Suprapubic skin (tissue), 4 donors: ENCODE measurements around the gene ST6GALNAC6. TPM values are rescaled to one million over a fixed set of nuclear protein-coding genes. Genes with fewer than 3 reads are reported as not detected.

Experiments used
- DNase-seq, 2 donors: peaks; one replicate each; pipeline ENCODE4 v3.0.0-alpha.2; 2019; ENCODE audit warnings: low spot score in 2 of 2
- H3K27ac ChIP-seq: fragments of 200-600 bp; sonication (generic); one replicate; pipeline ENCODE4 v1.5.1; 2019
- H3K27me3 ChIP-seq: fragments of 200-600 bp; sonication (generic); one replicate; pipeline ENCODE4 v1.5.1; 2019
- H3K36me3 ChIP-seq: fragments of 200-600 bp; sonication (generic); one replicate; pipeline ENCODE4 v1.5.1; 2019
- H3K4me1 ChIP-seq: fragments of 200-600 bp; sonication (generic); one replicate; pipeline ENCODE4 v1.5.1; 2019
- H3K4me3 ChIP-seq: fragments of 200-600 bp; sonication (generic); one replicate; pipeline ENCODE4 v1.5.1; 2019; ENCODE audit warnings: mild to moderate bottlenecking
- H3K9me3 ChIP-seq: fragments of 200-600 bp; sonication (generic); one replicate; pipeline ENCODE4 v1.5.1; 2019
- EP300 ChIP-seq: sonication (generic); formaldehyde crosslinking; IDR thresholded peaks from one replicate; pipeline ENCODE4 v1.6.1; 2017; ENCODE audit warnings: antibody characterized with exemption
- POLR2A ChIP-seq, 2 donors: fragments of 450-650 bp; IDR thresholded peaks; one replicate each; pipeline ENCODE4 v1.6.1; 2017; ENCODE audit warnings: antibody characterized with exemption in 2 of 2, mild to moderate bottlenecking in 2 of 2, moderate library complexity in 2 of 2
- POLR2AphosphoS5 ChIP-seq, 3 donors: sonication (generic); formaldehyde crosslinking; IDR thresholded peaks; one replicate each; pipeline ENCODE4 v1.6.1; 2017; ENCODE audit warnings: antibody characterized with exemption in 3 of 3
- WGBS: methylation state at CpG from one replicate; pipeline ENCODE4 v1.1.5; 2018; 5-methylcytosine and 5-hydroxymethylcytosine counted together
- total RNA-seq, 4 donors: library from RNA; depleted of rRNA; stranded (reverse); fragments of >200 nt; gene quantifications; one replicate each; pipeline ENCODE4 v1.1.0, GENCODE V29; 2016
- TF ChIP-seq, protein P1 (sequence below), 2 donors: fragments of 200-600 bp in 1 of 2; fragments of 450-650 bp in 1 of 2; sonication (generic) in 1 of 2; IDR thresholded peaks; one replicate each; pipeline ENCODE4 v1.5.1; 2016 to 2019; ENCODE audit warnings: antibody characterized with exemption in 2 of 2, mild to moderate bottlenecking in 1 of 2, moderate library complexity in 1 of 2

The ST6GALNAC6 gene
- total RNA-seq, 4 donors from 2014 or later: 41.6 to 50.5 (median 47.0) TPM

DNA sequence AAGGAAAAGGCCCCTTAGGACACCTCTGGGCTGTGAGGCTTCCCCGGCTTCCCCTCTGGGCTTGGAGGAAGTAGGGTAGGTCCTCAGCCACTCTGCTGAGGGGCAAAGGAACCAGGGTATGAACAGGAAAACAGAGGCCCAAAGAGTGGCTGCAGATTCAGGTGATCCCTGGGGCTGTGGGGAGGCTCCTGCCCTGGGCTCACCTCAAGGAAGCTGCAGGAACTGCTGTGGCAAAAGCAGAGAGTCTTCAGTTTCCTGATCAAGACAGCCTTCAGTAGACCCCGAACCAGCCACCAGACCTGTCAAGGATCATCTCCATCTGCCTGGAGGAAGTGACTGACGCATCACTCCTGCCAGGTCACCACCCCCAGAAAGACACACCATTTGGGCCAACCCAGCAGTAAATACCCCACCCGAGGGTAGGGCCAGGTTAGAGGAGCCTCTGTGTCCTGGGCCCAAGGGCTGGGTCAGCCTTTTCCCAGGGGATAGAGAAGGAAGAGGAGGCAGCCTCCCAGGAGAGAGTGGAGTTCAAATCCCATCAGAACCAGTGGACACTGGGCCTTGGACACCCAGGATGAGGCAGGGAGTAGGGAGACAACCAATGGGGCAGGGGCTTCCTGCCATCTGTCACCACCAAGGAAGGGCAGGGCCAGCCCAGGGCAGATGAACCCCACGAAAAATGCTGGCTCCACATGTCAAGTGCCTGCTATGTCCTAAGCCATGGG, 5.8 kb upstream of the ST6GALNAC6 start:
- Histone ChIP-seq H3K36me3 (peaks cover 3% of the 10 kb centered on the region), H3K9me3 (no peaks in the 10 kb centered on the region), H3K4me3 (peak overlapping the region; percentile 19), H3K4me1 (peaks cover 45% of the 10 kb centered on the region), H3K27ac (peak overlapping the region; percentile 81), H3K27me3 (no peaks in the 10 kb centered on the region)
- no peak for DNase-seq
- 48% methylated on average over 5 of the region's 5 CpGs for WGBS
- TF ChIP-seq POLR2A (IDR thresholded peaks at IDR 0.05) (no peak), EP300 (no peak), POLR2AphosphoS5 (IDR thresholded peaks at IDR 0.05) (no peak)
- TF ChIP-seq, protein P1, sequence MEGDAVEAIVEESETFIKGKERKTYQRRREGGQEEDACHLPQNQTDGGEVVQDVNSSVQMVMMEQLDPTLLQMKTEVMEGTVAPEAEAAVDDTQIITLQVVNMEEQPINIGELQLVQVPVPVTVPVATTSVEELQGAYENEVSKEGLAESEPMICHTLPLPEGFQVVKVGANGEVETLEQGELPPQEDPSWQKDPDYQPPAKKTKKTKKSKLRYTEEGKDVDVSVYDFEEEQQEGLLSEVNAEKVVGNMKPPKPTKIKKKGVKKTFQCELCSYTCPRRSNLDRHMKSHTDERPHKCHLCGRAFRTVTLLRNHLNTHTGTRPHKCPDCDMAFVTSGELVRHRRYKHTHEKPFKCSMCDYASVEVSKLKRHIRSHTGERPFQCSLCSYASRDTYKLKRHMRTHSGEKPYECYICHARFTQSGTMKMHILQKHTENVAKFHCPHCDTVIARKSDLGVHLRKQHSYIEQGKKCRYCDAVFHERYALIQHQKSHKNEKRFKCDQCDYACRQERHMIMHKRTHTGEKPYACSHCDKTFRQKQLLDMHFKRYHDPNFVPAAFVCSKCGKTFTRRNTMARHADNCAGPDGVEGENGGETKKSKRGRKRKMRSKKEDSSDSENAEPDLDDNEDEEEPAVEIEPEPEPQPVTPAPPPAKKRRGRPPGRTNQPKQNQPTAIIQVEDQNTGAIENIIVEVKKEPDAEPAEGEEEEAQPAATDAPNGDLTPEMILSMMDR (IDR thresholded peaks at IDR 0.05): peak in 1 of 2 donors; percentile 5

DNA sequence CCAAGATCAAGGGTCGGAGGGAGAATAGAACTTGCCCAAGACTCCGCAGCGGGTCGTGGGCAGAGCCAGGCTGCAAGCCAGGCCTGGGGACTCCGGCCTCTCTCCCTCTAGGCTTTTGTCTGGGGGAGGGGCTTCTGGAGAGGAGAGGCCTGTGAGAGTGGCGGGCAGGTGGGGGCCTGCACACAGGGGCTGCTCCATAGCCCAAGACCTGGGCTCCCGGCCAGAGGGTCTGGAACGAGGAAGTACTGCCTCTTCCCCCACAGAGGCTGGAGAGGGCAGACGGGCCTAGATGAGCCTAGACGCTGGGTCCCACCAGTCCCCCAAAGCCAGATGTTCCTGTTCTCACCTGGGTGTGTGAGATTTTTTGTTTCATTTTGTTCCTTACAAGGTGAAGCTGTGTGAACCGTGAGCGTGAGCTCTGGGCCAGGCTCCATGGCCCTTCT, 5.2 kb upstream of the ST6GALNAC6 start:
- Histone ChIP-seq H3K27me3 (no peaks in the 10 kb centered on the region), H3K4me1 (peaks cover 51% of the 10 kb centered on the region), H3K36me3 (no peaks in the 10 kb centered on the region), H3K27ac (peak overlapping the region; percentile 81), H3K4me3 (peak overlapping the region; percentile 19), H3K9me3 (no peaks in the 10 kb centered on the region)
- TF ChIP-seq POLR2AphosphoS5 (IDR thresholded peaks at IDR 0.05): no peak
- no peak for TF ChIP-seq POLR2A (IDR thresholded peaks at IDR 0.05)
- peak in 1 of 2 donors; percentile 67 for DNase-seq
- 35% methylated on average over 8 of the region's 12 CpGs for WGBS

DNA sequence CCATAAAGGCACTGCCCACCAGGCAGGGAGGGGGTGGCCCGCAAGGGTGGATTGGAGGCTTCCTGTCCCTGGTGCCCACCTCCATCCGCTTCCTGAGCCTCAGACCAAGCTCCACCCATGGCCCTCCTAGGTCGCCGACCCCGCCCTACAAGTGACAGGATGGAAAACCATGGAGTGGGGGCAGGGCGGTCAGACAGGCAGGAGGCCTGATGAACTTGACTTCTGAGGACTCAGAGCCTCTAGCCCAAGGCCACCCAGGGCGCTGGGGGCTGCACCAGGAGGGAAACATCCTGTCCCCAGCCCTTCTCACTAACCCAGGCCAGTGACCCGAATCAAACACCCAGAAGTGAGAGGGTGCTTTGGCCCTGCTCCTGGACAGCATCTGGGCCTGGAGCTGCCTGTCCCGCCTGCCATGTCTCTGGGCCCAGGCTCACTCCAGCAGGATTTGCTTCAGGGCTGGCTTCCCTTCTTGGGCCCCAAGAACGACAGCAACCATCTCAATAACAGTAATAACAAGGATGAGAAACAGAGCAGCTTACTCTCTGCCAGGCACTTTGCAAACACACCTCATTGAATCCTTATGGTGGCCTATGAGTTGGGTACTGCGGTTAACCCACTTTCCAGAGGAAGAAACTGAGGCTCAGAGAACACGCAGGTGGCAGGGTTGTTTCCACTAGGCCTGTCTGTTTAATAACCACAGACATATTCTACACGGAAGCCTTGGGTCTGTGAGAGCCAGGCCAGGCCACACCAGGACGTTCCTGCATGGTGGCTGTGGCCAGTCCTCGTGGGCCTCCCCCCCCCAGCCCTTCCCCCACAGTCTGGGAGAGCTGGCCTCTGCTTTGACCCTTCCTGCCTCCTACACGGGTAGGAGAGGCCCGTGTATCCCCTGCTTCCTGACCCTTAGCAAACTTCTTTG, 4.4 kb upstream of the ST6GALNAC6 start:
- H3K9me3 ChIP-seq: no peaks in the 10 kb centered on the region
- peak overlapping the region; percentile 81 for H3K27ac ChIP-seq
- 71% methylated on average over 11 of the region's 17 CpGs for whole genome bisulfite sequencing
- peak in 1 of 2 donors; percentile 90 for DNase-seq
- H3K36me3 ChIP-seq: no peaks in the 10 kb centered on the region
- TF ChIP-seq POLR2A (IDR thresholded peaks at IDR 0.05) (no peak), POLR2AphosphoS5 (IDR thresholded peaks at IDR 0.05) (peak in 1 of 3 donors; percentile 12)
- no peaks in the 10 kb centered on the region for H3K27me3 ChIP-seq
- peaks cover 54% of the 10 kb centered on the region for H3K4me1 ChIP-seq
- peak overlapping the region; percentile 19 for H3K4me3 ChIP-seq

DNA sequence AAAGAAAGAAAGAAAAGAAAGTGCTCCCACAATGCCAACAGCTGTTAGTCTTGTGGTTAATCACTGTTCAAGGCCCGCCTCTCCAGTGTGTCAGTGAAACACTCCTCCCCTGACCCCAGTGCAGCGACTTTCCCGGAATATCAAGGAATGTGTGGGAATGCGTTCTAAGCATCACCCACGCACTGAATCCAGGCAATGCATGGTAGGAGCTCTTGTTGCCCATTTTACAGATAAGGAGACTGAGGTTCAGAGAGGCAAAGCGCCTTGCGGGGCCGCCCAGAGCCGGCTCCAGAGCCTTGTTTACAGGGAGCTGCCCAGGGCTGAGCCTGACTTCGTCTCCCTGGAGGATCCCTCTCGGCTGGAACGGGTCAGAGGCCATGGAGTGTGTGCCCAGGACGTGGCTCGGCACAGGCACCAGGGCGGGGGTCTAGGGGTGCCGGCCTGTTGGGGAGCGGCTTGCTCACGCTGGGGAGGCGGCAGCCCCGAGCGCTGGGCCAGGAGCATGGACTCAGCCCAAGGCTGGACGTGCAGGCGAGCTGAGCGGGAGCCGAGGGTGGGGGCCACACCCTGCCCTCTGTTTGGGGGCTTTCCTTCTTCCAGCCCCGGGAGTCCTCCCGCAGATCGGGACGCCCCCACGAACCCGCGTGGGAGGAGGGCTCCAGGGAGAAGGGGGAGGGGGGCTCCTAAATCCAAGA, 823 bp downstream of the ST6GALNAC6 start:
- H3K27ac ChIP-seq: peak overlapping the region; percentile 97
- TF ChIP-seq, protein P1 (IDR thresholded peaks at IDR 0.05): no peak
- TF ChIP-seq POLR2AphosphoS5 (IDR thresholded peaks at IDR 0.05) (peak in 2 of 3 donors; percentile 38 to 58), EP300 (no peak), POLR2A (IDR thresholded peaks at IDR 0.05) (no peak)
- H3K36me3 ChIP-seq: peaks cover 29% of the 10 kb centered on the region
- peaks cover 45% of the 10 kb centered on the region for H3K4me1 ChIP-seq
- no peaks in the 10 kb centered on the region for H3K27me3 ChIP-seq
- peak in 1 of 2 donors; percentile 85 for DNase-seq
- peak overlapping the region; percentile 97 for H3K4me3 ChIP-seq
- WGBS: 19% methylated on average over 11 of the region's 32 CpGs
- H3K9me3 ChIP-seq: no peaks in the 10 kb centered on the region

DNA sequence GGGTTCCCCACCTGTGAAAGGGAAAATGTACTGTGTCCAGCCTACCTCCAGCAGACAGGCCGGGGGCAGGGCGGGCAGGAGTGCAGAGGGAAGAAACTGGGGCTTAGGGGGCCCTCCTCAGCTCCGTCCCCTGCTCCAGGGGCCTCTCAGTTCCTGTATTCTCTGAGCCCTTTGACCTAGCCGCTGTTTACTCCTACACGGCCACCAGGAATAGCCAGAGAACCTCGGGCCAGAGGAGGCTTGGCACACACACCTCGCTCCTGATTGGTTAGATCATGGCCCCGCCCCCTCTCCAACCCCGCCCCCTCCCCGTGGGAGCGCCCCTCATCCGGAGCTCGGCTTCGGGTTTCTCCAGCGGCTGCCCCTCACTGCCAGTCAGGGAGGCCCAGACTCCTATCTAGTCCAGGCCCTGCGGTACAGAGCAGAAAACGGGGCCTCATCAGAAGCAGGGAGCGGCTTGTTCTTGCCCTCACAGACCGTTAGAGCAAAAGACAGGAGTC, 2.2 kb downstream of the ST6GALNAC6 start:
- Histone ChIP-seq H3K27me3 (no peaks in the 10 kb centered on the region), H3K36me3 (peaks cover 42% of the 10 kb centered on the region), H3K4me3 (peak overlapping the region; percentile 97), H3K9me3 (peaks cover 8% of the 10 kb centered on the region), H3K27ac (peak overlapping the region; percentile 97), H3K4me1 (peaks cover 39% of the 10 kb centered on the region)
- 60% methylated on average over 2 of the region's 19 CpGs for WGBS
- DNase-seq: peak; percentile 88 to 94
- TF ChIP-seq POLR2AphosphoS5 (IDR thresholded peaks at IDR 0.05): no peak
- no peak for TF ChIP-seq EP300
- TF ChIP-seq POLR2A (IDR thresholded peaks at IDR 0.05): no peak
- TF ChIP-seq, protein P1 (IDR thresholded peaks at IDR 0.05): no peak
